ENCODE results near the gene FILIP1L.

DNA sequence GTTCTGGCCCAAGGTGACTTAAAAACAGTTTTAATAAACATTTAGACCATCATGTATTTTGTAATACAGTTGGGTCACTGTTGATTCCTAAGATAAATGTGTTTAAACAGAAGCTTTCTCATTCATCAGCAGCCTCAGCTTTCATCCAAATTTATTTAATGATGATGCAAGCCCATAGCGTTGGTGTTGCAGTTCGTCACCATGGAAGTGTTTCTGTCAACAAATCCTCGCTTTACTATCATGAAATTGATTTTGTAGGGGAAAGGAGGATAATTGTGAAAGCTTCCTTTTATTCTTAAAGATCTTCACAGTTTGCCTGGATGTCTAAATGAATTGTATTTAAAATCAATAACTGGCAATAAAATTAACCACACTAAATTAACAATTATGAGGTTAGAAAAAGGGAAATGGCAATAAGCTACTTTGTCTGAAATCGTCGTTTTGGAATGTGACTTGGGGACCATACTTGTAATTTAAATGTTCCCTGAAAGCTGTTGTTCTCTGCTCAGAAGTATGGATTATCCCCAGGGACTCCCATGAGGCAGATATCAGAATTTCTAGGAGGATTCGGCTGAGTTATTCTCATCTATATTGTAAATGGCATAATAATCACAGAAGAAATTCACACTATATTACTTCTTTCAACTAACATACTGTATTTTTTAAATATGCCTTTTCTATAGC is 267.7 kb downstream of the FILIP1L start:
- TF ChIP-seq, protein P1, sequence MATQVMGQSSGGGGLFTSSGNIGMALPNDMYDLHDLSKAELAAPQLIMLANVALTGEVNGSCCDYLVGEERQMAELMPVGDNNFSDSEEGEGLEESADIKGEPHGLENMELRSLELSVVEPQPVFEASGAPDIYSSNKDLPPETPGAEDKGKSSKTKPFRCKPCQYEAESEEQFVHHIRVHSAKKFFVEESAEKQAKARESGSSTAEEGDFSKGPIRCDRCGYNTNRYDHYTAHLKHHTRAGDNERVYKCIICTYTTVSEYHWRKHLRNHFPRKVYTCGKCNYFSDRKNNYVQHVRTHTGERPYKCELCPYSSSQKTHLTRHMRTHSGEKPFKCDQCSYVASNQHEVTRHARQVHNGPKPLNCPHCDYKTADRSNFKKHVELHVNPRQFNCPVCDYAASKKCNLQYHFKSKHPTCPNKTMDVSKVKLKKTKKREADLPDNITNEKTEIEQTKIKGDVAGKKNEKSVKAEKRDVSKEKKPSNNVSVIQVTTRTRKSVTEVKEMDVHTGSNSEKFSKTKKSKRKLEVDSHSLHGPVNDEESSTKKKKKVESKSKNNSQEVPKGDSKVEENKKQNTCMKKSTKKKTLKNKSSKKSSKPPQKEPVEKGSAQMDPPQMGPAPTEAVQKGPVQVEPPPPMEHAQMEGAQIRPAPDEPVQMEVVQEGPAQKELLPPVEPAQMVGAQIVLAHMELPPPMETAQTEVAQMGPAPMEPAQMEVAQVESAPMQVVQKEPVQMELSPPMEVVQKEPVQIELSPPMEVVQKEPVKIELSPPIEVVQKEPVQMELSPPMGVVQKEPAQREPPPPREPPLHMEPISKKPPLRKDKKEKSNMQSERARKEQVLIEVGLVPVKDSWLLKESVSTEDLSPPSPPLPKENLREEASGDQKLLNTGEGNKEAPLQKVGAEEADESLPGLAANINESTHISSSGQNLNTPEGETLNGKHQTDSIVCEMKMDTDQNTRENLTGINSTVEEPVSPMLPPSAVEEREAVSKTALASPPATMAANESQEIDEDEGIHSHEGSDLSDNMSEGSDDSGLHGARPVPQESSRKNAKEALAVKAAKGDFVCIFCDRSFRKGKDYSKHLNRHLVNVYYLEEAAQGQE (IDR thresholded peaks at IDR 0.05; ENCODE audit: insufficient read depth in 1 of 2, low read depth in 2 of 2, low read length in 2 of 2): no peak
- no peak for TF ChIP-seq TAF1 (IDR thresholded peaks at IDR 0.05; ENCODE audit: borderline replicate concordance, insufficient read depth, low read length)
- no peak for TF ChIP-seq POLR2AphosphoS5 (IDR thresholded peaks at IDR 0.05; ENCODE audit: low read depth, low read length)
- no peak for TF ChIP-seq SIN3A (IDR thresholded peaks at IDR 0.05; ENCODE audit: borderline replicate concordance, insufficient read depth, low read length)
- no peak for TF ChIP-seq FOXP2 (optimal IDR thresholded peaks at IDR 0.05; ENCODE audit: borderline replicate concordance, extremely low read depth, extremely low read length, insufficient read depth)
